HEK293 (cell line): ENCODE data around the gene CAPN13.

Experiments used
- CTCF ChIA-PET: fragments of 350-600 bp; formaldehyde crosslinking; extraction: SDS; loops from one replicate; lab custom pipeline; 2021; ENCODE audit warnings: antibody characterized with exemption; lab: Yijun Ruan, JAX
- POLR2A ChIA-PET: fragments of 300-600 bp; formaldehyde crosslinking; extraction: SDS; loops from one replicate; lab custom pipeline; 2020; ENCODE audit warnings: antibody characterized with exemption, inconsistent platforms; lab: Yijun Ruan, JAX
- H3K27ac ChIP-seq: fragments of 200-500 bp; sonication (Bioruptor generic); 2 replicates; pipeline ENCODE4 v1.5.1; 2014; ENCODE audit warnings: low read depth, low read length, control low read depth, inconsistent platforms; ENCODE audit errors: extremely low read depth
- H3K36me3 ChIP-seq, 2 experiments: fragments of 200-500 bp in 1 of 2; sonication (Bioruptor generic) in 1 of 2; 1 replicate in 1 of 2; 2 replicates in 1 of 2; pipeline ENCODE4 v1.5.1; 2014 to 2017; ENCODE audit warnings: inconsistent platforms in 2 of 2, low read length in 2 of 2; ENCODE audit not compliant: control insufficient read depth in 2 of 2, insufficient read depth in 1 of 2
- H3K4me1 ChIP-seq: fragments of 200-500 bp; sonication (Bioruptor generic); 2 replicates; pipeline ENCODE4 v1.5.1; 2014; ENCODE audit warnings: mild to moderate bottlenecking, low read length, inconsistent platforms; ENCODE audit not compliant: control insufficient read depth, insufficient read depth
- H3K4me3 ChIP-seq: 2 replicates; pipeline ENCODE4 v1.5.1; 2011; ENCODE audit warnings: low read depth, mild to moderate bottlenecking, control low read depth, low read length, moderate library complexity
- H3K9me3 ChIP-seq: fragments of 200-500 bp; sonication (Bioruptor generic); 2 replicates; pipeline ENCODE4 v1.5.1; 2014; ENCODE audit warnings: low read depth, low read length, inconsistent platforms; ENCODE audit not compliant: control insufficient read depth, insufficient read depth
- HOXC10 ChIP-seq: sonication (generic); formaldehyde crosslinking; IDR thresholded peaks from 2 replicates; pipeline ENCODE4 v1.8.1; 2023; ENCODE audit warnings: mild to moderate bottlenecking, missing genetic modification reagents
- RBAK ChIP-seq: fragments of 450-650 bp; formaldehyde crosslinking; IDR thresholded peaks from 2 replicates; pipeline ENCODE4 v1.5.1; 2016; ENCODE audit warnings: missing biosample characterization, missing genetic modification characterization
- ZBTB8A ChIP-seq: fragments of 450-650 bp; formaldehyde crosslinking; IDR thresholded peaks from 2 replicates; pipeline ENCODE4 v1.5.1; 2016; ENCODE audit warnings: missing biosample characterization, missing genetic modification characterization
- ZFP41 ChIP-seq: fragments of 450-650 bp; formaldehyde crosslinking; IDR thresholded peaks from 2 replicates; pipeline ENCODE4 v1.5.1; 2016; ENCODE audit warnings: missing biosample characterization, missing genetic modification characterization, borderline replicate concordance
- ZNF10 ChIP-seq: fragments of 450-650 bp; formaldehyde crosslinking; IDR thresholded peaks from 2 replicates; pipeline ENCODE4 v1.5.1; 2017; ENCODE audit warnings: missing biosample characterization, missing genetic modification characterization
- ZNF132 ChIP-seq: fragments of 450-650 bp; formaldehyde crosslinking; IDR thresholded peaks from 2 replicates; pipeline ENCODE4 v1.5.1; 2017; ENCODE audit warnings: missing biosample characterization, missing genetic modification characterization, borderline replicate concordance
- ZNF175 ChIP-seq: fragments of 450-650 bp; formaldehyde crosslinking; IDR thresholded peaks from 2 replicates; pipeline ENCODE4 v1.5.1; 2016; ENCODE audit warnings: missing biosample characterization, missing genetic modification characterization
- ZNF24 ChIP-seq: fragments of 450-650 bp; formaldehyde crosslinking; IDR thresholded peaks from 2 replicates; pipeline ENCODE4 v1.5.1; 2016; ENCODE audit warnings: missing biosample characterization, missing genetic modification characterization
- ZNF341 ChIP-seq: fragments of 450-650 bp; formaldehyde crosslinking; IDR thresholded peaks from 2 replicates; pipeline ENCODE4; 2016; ENCODE audit warnings: low read depth, missing biosample characterization, missing genetic modification characterization
- ZNF350 ChIP-seq: fragments of 450-650 bp; formaldehyde crosslinking; IDR thresholded peaks from 2 replicates; pipeline ENCODE4 v1.5.0; 2017; ENCODE audit warnings: missing biosample characterization, mild to moderate bottlenecking, missing genetic modification characterization
- ZNF394 ChIP-seq: fragments of 450-650 bp; formaldehyde crosslinking; IDR thresholded peaks from 2 replicates; pipeline ENCODE4 v1.5.1; 2016; ENCODE audit warnings: missing biosample characterization, missing genetic modification characterization, mild to moderate bottlenecking, moderate library complexity, borderline replicate concordance
- ZNF510 ChIP-seq: fragments of 450-650 bp; formaldehyde crosslinking; IDR thresholded peaks from 2 replicates; pipeline ENCODE4 v1.5.1; 2018; ENCODE audit warnings: mild to moderate bottlenecking, missing genetic modification characterization, missing biosample characterization; ENCODE audit not compliant: insufficient replicate concordance
- ZNF548 ChIP-seq: fragments of 450-650 bp; formaldehyde crosslinking; IDR thresholded peaks from 2 replicates; pipeline ENCODE4 v1.5.1; 2016; ENCODE audit warnings: missing biosample characterization, missing genetic modification characterization
- ZNF600 ChIP-seq: fragments of 450-650 bp; formaldehyde crosslinking; IDR thresholded peaks from 2 replicates; pipeline ENCODE4 v1.5.1; 2016; ENCODE audit warnings: missing biosample characterization, missing genetic modification characterization
- ZNF610 ChIP-seq: fragments of 450-650 bp; formaldehyde crosslinking; IDR thresholded peaks from 2 replicates; pipeline ENCODE4 v1.5.1; 2016; ENCODE audit warnings: missing biosample characterization, missing genetic modification characterization, borderline replicate concordance
- ZNF629 ChIP-seq: fragments of 450-650 bp; formaldehyde crosslinking; IDR thresholded peaks from 2 replicates; pipeline ENCODE4 v1.5.1; 2017; ENCODE audit warnings: missing biosample characterization, missing genetic modification characterization
- ZNF654 ChIP-seq: fragments of 450-650 bp; formaldehyde crosslinking; IDR thresholded peaks from 2 replicates; pipeline ENCODE4 v1.5.1; 2016; ENCODE audit warnings: low read depth, missing biosample characterization, missing genetic modification characterization
- ZNF843 ChIP-seq: fragments of 450-650 bp; formaldehyde crosslinking; IDR thresholded peaks from 2 replicates; pipeline ENCODE4 v1.5.1; 2016; ENCODE audit warnings: missing biosample characterization, missing genetic modification characterization
- TF ChIP-seq, protein P1 (sequence below): fragments of 450-650 bp; formaldehyde crosslinking; IDR thresholded peaks from 2 replicates; pipeline ENCODE4 v1.5.1; 2017; ENCODE audit warnings: missing biosample characterization, missing genetic modification characterization
- TF ChIP-seq, protein P2 (sequence below): fragments of 450-650 bp; formaldehyde crosslinking; IDR thresholded peaks from 2 replicates; pipeline ENCODE4 v1.5.1; 2016; ENCODE audit warnings: missing biosample characterization, missing genetic modification characterization, low read depth
- TF ChIP-seq, protein P3 (sequence below): fragments of 450-650 bp; formaldehyde crosslinking; IDR thresholded peaks from 2 replicates; pipeline ENCODE4 v1.5.1; 2017; ENCODE audit warnings: missing biosample characterization, missing genetic modification characterization
- TF ChIP-seq, protein P4 (sequence below): fragments of 450-650 bp; formaldehyde crosslinking; IDR thresholded peaks from 2 replicates; pipeline ENCODE4 v1.5.1; 2016; ENCODE audit warnings: missing biosample characterization, missing genetic modification characterization
- TF ChIP-seq, protein P5 (sequence below): fragments of 450-650 bp; formaldehyde crosslinking; conservative IDR thresholded peaks from 2 replicates; pipeline ENCODE4 v1.5.1; 2016; ENCODE audit warnings: low read depth, missing biosample characterization, missing genetic modification characterization

CAPN13 gene

DNA sequence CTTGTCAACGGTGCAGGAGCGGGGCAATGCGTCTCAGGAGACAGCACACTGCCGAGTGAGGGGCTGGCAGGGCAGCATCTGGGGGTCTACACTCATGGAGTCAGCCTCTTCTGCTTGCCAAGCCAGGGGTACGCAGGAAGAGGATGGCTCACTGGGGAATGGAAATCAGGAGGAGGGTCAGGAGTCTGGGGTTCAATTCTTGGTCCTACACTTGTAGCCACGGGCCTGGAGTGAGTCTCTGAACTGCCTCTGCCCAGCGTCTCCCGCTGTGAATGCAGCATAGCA is 70.0 kb downstream of the CAPN13 start:
- Histone ChIP-seq H3K9me3 (no peaks in the 10 kb centered on the region), H3K36me3 (no peaks in the 10 kb centered on the region), H3K27ac (no peak overlapping the region), H3K4me1 (no peaks in the 10 kb centered on the region), H3K4me3 (no peak overlapping the region)
- TF ChIP-seq ZNF548 (tag by site-specific recombination), result no peak
- TF ChIP-seq RBAK, result no peak
- TF ChIP-seq ZNF350 (tag by site-specific recombination), result no peak
- TF ChIP-seq, protein P1, sequence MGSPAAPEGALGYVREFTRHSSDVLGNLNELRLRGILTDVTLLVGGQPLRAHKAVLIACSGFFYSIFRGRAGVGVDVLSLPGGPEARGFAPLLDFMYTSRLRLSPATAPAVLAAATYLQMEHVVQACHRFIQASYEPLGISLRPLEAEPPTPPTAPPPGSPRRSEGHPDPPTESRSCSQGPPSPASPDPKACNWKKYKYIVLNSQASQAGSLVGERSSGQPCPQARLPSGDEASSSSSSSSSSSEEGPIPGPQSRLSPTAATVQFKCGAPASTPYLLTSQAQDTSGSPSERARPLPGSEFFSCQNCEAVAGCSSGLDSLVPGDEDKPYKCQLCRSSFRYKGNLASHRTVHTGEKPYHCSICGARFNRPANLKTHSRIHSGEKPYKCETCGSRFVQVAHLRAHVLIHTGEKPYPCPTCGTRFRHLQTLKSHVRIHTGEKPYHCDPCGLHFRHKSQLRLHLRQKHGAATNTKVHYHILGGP (tag by site-specific recombination), result no peak
- no peak for TF ChIP-seq ZNF629 (tag by site-specific recombination)
- TF ChIP-seq, protein P2, sequence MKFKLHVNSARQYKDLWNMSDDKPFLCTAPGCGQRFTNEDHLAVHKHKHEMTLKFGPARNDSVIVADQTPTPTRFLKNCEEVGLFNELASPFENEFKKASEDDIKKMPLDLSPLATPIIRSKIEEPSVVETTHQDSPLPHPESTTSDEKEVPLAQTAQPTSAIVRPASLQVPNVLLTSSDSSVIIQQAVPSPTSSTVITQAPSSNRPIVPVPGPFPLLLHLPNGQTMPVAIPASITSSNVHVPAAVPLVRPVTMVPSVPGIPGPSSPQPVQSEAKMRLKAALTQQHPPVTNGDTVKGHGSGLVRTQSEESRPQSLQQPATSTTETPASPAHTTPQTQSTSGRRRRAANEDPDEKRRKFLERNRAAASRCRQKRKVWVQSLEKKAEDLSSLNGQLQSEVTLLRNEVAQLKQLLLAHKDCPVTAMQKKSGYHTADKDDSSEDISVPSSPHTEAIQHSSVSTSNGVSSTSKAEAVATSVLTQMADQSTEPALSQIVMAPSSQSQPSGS (tag by site-specific recombination), result no peak
- TF ChIP-seq, protein P3, sequence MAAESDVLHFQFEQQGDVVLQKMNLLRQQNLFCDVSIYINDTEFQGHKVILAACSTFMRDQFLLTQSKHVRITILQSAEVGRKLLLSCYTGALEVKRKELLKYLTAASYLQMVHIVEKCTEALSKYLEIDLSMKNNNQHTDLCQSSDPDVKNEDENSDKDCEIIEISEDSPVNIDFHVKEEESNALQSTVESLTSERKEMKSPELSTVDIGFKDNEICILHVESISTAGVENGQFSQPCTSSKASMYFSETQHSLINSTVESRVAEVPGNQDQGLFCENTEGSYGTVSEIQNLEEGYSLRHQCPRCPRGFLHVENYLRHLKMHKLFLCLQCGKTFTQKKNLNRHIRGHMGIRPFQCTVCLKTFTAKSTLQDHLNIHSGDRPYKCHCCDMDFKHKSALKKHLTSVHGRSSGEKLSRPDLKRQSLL (tag by site-specific recombination), result no peak
- TF ChIP-seq ZNF175 (tag by site-specific recombination), result no peak
- no peak for TF ChIP-seq ZNF654 (tag by site-specific recombination)
- TF ChIP-seq ZNF10 (tag by site-specific recombination), result no peak
- no peak for TF ChIP-seq ZNF843
- no peak for TF ChIP-seq ZNF24 (tag by site-specific recombination)
- no peak for TF ChIP-seq ZNF394
- no peak for TF ChIP-seq ZFP41
- no peak for TF ChIP-seq HOXC10 (CRISPR knock-in tag)
- no peak for TF ChIP-seq ZBTB8A (tag by site-specific recombination)
- TF ChIP-seq, protein P4, sequence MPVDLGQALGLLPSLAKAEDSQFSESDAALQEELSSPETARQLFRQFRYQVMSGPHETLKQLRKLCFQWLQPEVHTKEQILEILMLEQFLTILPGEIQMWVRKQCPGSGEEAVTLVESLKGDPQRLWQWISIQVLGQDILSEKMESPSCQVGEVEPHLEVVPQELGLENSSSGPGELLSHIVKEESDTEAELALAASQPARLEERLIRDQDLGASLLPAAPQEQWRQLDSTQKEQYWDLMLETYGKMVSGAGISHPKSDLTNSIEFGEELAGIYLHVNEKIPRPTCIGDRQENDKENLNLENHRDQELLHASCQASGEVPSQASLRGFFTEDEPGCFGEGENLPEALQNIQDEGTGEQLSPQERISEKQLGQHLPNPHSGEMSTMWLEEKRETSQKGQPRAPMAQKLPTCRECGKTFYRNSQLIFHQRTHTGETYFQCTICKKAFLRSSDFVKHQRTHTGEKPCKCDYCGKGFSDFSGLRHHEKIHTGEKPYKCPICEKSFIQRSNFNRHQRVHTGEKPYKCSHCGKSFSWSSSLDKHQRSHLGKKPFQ (tag by site-specific recombination), result no peak
- no peak for TF ChIP-seq ZNF600 (tag by site-specific recombination)
- TF ChIP-seq ZNF132, result no peak
- ChIA-PET CTCF (interaction anchor here (0.7 kb wide), 1 partner anchor 89 kb away, joined by 4 read pairs; no protein-coding TSS in a partner anchor), POLR2A (interaction anchor here (0.7 kb wide), 1 partner anchor 698 kb away, joined by 5 read pairs; no protein-coding TSS in a partner anchor)

DNA sequence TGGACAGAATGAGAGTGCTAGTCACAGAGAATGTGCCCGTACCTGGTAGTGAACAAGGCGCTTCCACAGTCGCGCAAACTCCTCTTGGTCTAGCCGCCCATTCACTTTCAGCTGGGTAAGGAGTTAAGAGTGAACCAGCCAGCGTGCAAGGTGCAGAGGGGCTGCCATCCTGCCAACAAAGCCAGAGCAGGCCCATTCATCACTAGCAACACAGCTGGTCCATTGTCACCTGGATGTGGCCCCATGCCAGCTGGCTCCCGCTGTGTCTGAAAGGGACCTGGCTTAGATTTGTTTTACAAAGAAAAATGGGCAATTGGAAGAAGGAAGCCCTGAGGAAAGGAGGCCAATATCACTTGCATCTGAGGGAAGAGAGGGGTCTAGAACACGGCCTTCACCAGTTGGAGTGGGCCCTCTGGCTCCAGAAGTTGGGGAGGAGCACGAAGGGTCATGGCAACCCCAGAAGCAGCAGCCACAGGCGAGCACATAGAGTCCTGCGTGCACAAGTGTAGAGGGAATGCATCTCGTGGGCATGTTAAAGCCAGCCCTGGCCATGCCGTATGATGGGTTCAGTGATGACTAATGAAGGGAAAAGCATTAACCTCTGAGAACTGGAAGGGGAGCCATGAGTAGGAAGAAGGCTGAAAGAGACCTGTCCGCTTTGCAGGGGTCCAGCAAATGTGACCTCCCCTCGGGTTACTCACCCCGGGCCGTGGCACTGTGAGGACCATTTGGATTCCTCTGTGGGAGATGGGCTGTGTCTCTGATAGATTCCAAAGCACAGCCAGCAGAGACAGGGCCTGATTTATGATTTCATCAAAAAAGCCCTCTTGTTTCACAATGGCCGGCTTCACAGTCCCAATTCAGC is 70.6 kb downstream of the CAPN13 start:
- POLR2A ChIA-PET, result interaction anchor here (0.5 kb wide), 1 partner anchor 1760 kb away, joined by 3 read pairs; no protein-coding TSS in a partner anchor
- Histone ChIP-seq H3K4me3 (no peak overlapping the region), H3K36me3 (no peaks in the 10 kb centered on the region), H3K9me3 (no peaks in the 10 kb centered on the region), H3K27ac (no peak overlapping the region), H3K4me1 (no peaks in the 10 kb centered on the region)
- CTCF ChIA-PET, result no interaction called here
- TF ChIP-seq, protein P5, sequence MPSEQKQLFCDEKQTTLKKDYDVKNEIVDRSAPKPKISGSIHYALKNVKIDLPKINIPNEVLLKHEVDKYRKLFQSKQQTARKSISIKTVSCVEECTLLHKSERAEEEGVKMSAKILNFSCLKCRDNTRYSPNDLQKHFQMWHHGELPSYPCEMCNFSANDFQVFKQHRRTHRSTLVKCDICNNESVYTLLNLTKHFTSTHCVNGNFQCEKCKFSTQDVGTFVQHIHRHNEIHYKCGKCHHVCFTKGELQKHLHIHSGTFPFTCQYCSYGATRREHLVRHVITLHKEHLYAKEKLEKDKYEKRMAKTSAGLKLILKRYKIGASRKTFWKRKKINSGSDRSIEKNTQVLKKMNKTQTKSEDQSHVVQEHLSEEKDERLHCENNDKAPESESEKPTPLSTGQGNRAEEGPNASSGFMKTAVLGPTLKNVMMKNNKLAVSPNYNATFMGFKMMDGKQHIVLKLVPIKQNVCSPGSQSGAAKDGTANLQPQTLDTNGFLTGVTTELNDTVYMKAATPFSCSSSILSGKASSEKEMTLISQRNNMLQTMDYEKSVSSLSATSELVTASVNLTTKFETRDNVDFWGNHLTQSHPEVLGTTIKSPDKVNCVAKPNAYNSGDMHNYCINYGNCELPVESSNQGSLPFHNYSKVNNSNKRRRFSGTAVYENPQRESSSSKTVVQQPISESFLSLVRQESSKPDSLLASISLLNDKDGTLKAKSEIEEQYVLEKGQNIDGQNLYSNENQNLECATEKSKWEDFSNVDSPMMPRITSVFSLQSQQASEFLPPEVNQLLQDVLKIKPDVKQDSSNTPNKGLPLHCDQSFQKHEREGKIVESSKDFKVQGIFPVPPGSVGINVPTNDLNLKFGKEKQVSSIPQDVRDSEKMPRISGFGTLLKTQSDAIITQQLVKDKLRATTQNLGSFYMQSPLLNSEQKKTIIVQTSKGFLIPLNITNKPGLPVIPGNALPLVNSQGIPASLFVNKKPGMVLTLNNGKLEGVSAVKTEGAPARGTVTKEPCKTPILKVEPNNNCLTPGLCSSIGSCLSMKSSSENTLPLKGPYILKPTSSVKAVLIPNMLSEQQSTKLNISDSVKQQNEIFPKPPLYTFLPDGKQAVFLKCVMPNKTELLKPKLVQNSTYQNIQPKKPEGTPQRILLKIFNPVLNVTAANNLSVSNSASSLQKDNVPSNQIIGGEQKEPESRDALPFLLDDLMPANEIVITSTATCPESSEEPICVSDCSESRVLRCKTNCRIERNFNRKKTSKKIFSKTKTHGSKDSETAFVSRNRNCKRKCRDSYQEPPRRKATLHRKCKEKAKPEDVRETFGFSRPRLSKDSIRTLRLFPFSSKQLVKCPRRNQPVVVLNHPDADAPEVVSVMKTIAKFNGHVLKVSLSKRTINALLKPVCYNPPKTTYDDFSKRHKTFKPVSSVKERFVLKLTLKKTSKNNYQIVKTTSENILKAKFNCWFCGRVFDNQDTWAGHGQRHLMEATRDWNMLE, result no peak
- TF ChIP-seq ZNF610 (tag by site-specific recombination), result no peak
- no peak for TF ChIP-seq ZNF510 (tag by site-specific recombination)
- no peak for TF ChIP-seq ZNF341 (tag by site-specific recombination)
